Stimulated activated CD8-positive, alpha-beta memory T cell treated with anti-CD3 and anti-CD28 coated beads, Interleukin-7, amount 100 ng/mL, for 48 hours (primary cell): ENCODE results near the gene PLCH1.
"Not testable (repeated sequence)": the region's sequence is repeated elsewhere in the genome, so short reads cannot be mapped to it uniquely, and the experiment has no call there.

Experiments used
- DNase-seq, 2 donors: peaks; one replicate each; pipeline ENCODE4 v3.0.0-alpha.2; 2020; ENCODE audit warnings: low read depth in 1 of 2; ENCODE audit errors: extremely low read depth in 1 of 2

The PLCH1 gene

GRCh38 chr3:155431856-155432570 lies 312.9 kb downstream of the PLCH1 start:
- DNase-seq = no peak

GRCh38 chr3:155428563-155428962 lies 316.3 kb downstream of the PLCH1 start:
- no peak for DNase-seq

GRCh38 chr3:155426524-155427230 lies 318.2 kb downstream of the PLCH1 start:
- no peak for DNase-seq

GRCh38 chr3:155425396-155425795 lies 319.5 kb downstream of the PLCH1 start:
- no peak for DNase-seq

GRCh38 chr3:155424323-155424710 lies 320.6 kb downstream of the PLCH1 start:
- DNase-seq = no peak

GRCh38 chr3:155423526-155424322 lies 321.1 kb downstream of the PLCH1 start:
- no peak for DNase-seq

- DNase-seq = no peak
These were observed 323.9 kb downstream of the PLCH1 start for GRCh38 chr3:155420881-155421486.

- DNase-seq = no peak
These were observed 324.5 kb downstream of the PLCH1 start for GRCh38 chr3:155420406-155420805.

- no peak for DNase-seq
These were observed 326.5 kb downstream of the PLCH1 start for GRCh38 chr3:155418407-155418806.

GRCh38 chr3:155417119-155417517 lies 327.8 kb downstream of the PLCH1 start:
- no peak for DNase-seq

GRCh38 chr3:155416500-155417118 lies 328.3 kb downstream of the PLCH1 start:
- no peak for DNase-seq

GRCh38 chr3:155412904-155413303 lies 332.0 kb downstream of the PLCH1 start:
- no peak for DNase-seq

- DNase-seq = no peak
These were observed 333.2 kb downstream of the PLCH1 start for GRCh38 chr3:155411500-155412223.

- no peak for DNase-seq
These were observed 335.5 kb downstream of the PLCH1 start for GRCh38 chr3:155409336-155409735.

GRCh38 chr3:155407971-155408370 lies 336.9 kb downstream of the PLCH1 start:
- DNase-seq = no peak

GRCh38 chr3:155407331-155407730 lies 337.5 kb downstream of the PLCH1 start:
- DNase-seq = no peak

- DNase-seq = no peak
These were observed 340.4 kb downstream of the PLCH1 start for GRCh38 chr3:155404486-155404885.

- DNase-seq = no peak
These were observed 342.2 kb downstream of the PLCH1 start for GRCh38 chr3:155402656-155403055.

GRCh38 chr3:155398046-155398445 lies 346.8 kb downstream of the PLCH1 start:
- no peak for DNase-seq

- DNase-seq = not testable (repeated sequence)
These were observed 350.0 kb downstream of the PLCH1 start for GRCh38 chr3:155394896-155395295.
